GM18498 (cell line): ENCODE results near the gene RTP5.

Source experiments
- ATAC-seq: cut with Tn5 transposase; IDR thresholded peaks from one replicate; pipeline ENCODE4 v1.9.1; 2021; ENCODE audit warnings: mild to moderate bottlenecking, moderate library complexity; ENCODE audit not compliant: unreplicated experiment

The RTP5 gene

DNA sequence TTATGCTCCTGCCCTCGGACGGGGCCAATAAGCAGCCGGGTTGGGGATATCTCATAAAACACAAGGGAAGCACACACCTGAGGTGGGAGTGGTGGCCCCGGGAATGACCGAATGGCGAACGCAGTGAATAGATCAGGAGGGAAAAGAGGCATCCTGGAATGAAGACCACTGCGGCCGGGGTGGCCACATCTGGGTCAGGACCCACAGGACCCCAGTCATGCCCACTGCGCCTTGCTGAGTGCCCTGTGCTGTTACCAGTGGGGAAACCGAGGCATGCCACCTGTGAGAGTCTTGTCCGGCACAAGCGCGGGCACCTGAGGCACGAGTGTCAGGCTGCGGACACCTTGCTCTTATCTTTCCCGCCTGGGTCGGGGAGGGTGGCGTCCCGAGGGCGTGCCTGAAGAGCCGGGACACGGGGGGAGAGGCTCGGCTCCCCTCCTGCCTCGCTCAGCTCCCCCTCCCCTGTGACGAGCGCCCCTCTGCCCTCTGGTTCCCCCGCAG is 12.4 kb upstream of the RTP5 start:
- ATAC-seq = no peak

DNA sequence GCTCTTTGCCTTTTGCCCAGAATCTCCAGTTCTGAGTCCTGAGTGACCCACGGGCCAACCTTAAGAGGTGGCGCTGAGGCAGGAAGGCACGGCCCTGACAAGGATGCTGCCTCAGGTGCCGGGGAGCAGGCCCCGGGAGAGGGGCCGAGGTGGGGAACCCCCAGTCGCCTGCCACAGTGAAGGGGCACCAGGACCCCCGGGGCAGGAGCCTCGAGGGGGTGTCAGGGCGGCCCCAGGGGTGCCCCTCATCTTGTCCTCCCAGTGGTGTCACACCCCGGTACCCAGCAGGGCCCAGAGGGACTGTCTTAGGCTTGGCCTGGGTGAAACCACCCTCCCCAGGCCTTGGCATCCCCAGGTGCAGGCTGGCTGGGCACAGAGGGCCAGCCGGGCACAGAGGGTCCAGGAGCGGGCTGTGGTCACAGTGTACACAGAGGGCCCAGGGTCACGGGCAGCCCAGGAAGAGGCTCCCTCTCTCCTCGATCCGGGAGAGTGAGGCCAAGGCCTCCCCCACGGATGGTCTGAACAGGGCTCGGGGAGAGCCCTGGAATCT is 11.9 kb upstream of the RTP5 start:
- ATAC-seq = no peak

DNA sequence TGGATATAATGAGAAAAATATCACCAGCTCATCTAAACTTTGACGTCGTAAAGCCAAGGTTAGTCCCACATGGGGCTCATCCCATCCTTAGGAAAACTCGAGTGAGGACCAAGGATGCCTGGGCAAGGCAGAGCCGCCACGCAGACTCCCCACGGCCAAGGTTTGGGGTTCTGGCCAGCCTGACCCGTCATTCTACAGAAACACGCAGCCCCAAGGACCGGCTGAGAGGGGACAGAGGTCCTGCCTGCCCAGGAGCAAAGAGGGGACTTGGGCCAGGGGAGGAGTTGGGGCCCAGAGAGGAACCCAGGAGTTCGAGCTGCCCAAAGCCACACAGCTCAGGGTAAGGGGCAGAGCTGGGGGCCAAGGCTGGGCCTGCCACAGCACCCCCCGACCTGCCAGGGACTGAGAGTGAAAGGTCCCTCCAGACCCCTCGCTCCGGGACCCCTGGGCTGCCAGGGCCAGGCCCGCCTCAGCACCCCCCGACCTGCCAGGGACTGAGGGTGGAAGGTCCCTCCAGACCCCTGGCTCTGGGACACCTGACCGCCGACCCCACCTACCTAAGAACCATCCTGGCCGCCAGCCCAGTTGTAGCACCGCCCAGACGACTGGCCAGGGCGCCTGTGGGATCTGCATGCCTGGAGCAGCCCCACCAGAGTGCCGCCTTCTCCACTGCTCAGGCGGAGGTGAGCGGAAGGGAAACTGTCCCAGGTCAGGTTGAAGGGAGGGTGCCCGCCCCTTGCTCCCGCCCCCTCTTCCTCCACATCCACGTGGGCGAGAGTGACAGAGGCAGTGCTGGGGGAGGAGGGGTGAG is 11.1 kb upstream of the RTP5 start, which contains the start of gene PDCD1:
TSS of gene PDCD1 (minus strand) at position 689 of the 811 bp plus-strand sequence. CDS start at position 633, 56 bp downstream.
- ATAC-seq = peak; percentile 50

DNA sequence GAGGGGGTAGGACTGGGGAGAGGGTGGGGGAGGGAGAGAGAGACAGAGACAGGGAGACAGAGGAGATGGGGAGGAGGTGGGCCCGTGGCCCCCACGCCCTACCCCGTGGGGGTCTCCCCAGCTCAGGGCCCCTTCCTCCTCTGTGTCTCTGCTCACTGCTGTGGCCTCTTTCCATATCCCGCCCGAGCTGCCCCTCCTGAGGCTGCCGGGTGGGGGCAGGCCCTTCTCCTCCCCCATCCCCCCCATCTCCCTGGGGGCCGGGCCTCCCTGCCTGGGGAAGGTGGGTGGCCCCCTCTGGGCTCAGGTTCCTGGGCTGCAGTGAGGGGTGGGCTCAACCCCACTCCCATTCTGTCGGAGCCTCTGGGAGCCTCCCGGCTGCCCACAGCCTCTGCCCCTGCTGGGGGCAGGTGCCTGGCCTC is 10.5 kb upstream of the RTP5 start:
- peak; percentile 21 for ATAC-seq

DNA sequence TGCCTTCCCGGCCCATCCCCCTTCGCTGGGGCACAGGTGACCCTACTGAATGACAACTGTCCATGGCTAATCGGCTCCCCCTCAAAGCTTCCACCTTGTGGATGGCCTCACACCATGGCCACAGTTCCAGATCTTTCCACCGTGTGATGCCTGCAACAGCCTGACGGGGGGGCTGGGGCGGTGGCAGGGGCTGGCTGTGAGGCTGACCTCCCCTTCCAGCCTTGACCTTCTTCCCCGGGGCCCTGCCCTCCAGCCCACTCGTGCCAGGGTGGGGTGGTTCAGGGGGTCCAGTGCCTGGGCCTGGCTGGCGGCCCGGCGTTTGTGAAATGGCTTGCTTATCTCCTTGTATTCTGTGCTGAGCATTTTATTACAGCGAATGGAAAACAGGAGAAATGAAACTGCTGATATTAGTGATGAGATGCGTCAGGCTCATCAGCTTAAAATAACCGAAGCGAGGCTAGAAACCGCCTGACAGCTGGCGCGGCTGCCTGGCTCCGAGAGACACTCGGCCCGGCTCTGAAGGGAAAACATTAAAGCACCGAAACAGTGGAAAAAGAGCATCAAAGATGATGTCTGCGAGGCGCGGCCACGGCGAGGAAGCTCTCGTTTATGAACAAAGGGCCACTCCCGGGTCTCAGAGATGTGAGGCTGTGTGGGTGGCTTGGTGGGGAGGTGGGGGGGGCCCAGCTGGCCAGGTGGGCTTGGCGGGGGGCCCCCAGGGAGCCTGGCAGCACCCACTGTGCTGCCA is 9.9 kb upstream of the RTP5 start:
- peak; percentile 39 for ATAC-seq

DNA sequence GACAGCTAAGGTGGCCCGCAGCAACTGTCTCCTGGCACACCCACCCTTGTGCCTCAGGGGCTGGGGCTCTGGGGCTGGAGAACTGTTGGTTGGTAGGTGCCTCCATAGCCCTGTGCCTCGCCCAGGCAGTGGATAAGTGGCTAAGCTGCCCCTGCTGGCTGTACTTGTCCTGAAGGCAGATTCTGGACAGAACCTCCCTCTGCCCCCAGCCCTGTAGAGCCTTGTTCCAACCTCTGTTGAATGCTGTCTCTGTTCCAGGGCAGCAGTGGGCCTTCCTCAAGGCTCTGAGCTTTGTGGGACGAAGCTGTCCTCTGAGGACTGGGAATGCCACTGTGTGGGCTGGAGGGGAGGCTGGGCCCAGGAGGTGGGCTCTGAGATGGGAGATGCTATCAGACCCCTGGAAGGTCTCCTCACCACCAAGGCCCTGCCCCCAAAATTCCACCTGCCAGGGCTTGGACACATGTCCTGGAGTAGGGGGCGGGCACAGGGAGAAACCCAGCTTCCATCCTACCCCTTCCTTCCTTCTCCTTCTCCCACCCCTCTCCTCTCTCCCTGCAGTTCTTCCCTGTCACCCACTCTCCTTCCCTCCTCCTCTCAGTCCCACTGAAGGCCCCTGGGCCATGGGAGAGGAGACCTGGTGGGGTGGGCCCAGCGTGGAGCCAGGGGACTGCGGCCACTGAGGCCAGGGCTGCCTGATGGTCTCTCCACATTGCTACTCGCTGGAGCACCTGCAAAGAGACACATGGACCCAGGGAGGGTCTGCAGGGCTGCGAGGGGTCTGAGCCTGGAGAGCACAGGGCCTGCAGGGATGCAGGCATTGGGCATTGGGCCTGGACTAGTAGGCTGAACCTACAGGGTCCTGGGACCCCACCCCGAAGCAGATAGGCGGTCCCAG is 9.1 kb upstream of the RTP5 start:
- no peak for ATAC-seq

DNA sequence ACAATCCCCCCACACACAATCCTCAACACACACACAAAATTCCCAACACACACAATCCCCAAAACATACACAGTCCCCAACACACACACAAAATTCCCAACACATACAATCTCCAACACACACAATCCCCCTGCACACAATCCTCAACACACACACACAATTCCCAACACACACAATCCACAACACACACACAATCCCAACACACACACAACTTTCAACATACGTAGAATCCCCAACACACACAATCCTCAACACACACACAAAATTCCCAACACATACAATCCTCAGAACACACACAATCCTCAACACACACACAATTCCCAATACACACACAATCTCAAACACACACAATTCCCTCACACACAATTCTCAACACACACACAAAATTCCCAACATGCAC is 8.3 kb upstream of the RTP5 start:
- ATAC-seq = no peak

DNA sequence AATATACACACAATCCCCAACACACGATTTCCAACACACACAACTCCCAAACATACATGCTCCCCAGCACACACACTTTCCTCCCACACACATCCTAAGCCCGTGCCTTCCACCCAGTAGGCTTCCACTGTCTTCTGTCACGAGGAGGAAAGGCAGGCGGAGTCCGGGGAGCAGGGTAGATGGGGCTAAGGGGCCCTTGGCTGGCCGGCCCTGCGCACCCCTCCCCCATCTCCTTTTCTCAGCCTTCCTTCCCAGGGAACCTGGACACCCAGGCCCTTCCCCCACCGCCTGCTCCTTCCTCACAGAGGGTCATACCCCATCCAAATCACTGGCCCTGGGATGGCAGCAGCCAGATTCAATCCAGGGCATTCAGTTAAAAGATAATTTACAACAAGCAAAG is 7.4 kb upstream of the RTP5 start:
- no peak for ATAC-seq

DNA sequence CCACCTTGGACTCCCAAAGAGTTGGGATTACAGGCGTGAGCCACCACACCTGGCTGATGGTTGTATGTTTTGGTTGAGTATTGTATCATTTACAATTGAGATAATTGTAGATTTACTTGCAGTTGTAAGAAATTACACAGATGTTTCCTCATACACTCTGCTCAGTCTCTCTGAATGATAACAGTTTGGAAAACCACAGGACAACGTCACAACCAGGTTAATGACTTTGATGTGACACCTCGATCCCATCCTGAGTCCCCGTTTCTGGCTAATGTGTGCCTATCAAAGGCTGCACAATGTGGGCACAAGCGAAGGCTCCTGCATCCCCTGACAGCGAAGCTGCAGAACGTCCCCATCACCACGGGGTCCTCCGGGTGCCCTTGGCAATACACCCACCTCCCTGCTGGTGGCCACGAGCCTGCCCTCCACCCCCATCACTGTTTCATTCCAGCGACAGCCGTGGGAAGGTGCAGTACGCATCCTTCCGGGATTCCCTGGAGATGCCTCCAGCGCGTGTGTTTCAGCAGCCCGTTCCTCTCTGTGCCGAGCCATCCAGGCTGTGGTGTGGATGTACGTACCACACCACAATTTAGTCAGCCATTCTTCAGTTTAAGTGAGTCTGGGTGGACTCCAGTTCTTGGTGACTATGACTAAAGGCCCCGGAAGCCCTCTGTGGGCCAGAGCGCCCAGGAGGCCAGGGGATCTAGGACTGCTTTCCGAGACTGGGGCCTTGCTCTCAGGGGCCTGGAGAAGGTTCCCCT is 6.6 kb upstream of the RTP5 start:
- no peak for ATAC-seq

DNA sequence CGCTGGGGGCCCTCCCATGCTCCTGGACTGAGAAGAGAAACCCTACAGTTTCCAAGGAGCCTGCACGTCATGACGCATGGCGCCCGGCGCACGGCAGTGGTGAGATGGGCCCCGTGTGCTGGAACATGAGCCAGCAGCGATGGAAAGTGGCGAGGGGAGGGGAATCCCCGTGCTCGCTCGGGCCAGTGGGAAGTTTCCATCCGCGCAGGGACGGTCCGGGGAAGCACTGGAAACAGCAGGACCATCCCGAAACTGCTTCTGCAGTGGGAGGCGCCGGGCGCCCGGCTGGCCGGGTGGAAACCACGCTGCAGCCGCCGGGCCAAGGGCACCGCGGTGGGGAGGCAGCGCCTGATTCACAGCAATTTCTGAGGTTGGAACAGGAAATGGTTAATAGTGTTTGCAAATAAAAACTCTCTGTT is 6.0 kb upstream of the RTP5 start:
- no peak for ATAC-seq

DNA sequence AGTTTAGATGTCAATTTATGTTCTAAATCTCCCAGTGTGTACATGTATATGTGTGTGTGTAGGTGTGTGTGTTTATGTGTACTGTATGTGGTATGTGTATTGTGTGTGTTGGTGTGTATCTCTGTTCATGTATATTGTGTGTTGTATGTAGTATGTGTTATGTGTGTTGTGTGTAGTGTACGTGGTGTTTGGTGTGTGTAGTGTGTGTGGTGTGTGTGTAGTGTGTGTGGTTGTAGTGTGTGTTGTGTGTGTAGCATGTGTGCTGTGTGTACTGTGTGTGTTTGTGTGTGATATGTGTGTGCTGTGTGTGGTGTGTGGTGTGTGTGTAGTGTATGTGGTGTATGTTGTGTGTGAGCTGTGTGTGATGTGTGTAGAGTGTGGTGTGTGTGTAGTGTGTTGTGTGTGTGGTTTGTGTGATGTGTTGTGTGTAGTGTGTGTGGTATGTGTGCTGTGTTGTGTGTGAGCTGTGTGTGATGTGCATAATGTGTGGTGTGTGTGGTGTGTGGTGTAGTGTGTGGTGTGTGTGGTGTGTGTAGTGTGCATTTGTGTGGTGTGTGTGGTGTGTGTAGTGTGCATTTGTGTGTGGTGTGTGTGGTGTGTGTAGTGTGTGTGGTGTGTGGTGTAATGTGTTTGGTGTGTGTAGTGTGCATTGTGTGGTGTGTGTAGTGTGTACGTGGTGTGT is 5.2 kb upstream of the RTP5 start:
- ATAC-seq = no peak

DNA sequence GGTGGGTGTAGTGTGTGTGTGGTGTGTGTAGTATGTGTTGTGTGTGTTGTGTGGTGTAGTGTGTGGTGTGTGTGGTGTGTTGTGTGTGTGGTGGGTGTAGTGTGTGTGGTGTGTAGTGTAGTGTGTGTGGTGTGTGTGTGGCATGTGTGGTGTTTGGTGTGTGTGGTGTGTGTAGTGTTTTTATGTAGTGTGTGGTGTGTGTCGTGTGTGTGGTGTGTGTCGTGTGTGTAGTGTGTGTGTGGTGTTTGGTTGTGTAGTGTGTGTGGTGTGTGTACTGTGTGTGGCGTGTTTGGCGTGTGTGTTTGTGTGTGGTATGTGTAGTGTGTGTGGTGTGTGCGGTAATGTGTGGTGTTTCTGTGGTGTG is 4.7 kb upstream of the RTP5 start:
- no peak for ATAC-seq

DNA sequence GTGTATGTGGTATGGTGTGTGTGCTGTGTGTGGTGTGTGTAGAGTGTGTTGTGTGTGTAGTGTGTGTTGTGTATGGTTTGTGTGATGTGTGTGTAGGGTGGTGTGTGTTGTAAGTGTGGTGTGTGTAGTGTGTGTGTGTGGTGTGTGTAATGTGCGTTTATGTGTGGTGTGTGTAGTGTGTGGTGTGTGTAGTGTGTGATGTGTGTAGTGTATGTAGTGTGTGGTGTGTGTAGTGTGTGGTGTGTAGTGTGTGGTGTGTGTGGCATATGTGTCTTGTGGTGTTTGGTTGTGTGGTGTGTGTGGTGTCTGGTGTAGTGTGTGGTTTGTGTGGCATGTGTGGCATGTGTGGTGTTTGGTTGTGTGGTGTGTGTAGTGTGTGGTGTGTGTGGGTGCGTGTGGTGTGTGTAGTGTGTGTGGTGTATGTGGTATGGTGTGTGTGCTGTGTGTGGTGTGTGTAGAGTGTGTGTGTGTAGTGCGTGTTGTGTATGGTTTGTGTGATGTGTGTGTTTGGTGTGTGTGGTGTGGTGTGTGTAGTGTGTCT is 4.0 kb upstream of the RTP5 start:
- ATAC-seq = no peak

DNA sequence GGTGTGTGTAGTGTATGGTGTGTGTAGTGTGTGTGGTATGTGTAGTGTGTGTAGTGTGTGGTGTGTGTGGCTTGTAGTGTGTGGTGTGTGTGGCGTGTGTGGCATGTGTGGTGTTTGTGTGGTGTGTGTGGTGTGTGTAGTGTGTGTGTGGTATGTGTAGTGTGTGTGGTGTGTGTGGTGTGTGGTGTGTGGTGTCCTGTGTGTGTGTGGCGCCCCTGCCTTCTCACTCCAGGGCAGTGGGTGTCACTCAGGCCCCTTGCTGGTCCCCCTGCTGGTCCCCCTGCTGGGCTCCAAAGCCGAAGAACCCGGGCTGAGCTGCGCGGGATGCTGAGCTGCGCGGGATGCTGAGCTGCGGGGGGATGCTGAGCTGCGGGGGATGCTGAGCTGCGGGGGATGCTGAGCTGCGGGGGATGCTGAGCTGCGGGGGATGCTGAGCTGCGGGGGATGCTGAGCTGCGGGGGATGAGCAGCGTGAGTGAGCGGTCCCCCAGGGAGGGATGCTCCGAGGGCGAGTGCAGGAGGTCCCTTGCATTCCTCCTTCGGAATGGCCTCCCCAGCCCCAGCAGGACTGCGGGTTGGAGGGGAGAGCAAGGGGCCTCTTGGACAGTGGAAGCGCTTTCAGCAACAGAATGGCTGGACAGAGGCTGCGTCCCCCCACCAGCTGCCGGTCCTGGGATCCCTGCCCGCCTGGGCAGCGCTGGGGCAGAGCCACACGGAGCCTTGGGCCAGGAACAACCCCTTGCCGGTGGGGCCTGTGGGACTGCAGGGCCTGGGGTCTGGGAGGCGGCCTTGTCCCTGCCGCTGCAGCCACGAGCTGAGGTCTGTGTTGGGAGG is 3.4 kb upstream of the RTP5 start:
- ATAC-seq = no peak

DNA sequence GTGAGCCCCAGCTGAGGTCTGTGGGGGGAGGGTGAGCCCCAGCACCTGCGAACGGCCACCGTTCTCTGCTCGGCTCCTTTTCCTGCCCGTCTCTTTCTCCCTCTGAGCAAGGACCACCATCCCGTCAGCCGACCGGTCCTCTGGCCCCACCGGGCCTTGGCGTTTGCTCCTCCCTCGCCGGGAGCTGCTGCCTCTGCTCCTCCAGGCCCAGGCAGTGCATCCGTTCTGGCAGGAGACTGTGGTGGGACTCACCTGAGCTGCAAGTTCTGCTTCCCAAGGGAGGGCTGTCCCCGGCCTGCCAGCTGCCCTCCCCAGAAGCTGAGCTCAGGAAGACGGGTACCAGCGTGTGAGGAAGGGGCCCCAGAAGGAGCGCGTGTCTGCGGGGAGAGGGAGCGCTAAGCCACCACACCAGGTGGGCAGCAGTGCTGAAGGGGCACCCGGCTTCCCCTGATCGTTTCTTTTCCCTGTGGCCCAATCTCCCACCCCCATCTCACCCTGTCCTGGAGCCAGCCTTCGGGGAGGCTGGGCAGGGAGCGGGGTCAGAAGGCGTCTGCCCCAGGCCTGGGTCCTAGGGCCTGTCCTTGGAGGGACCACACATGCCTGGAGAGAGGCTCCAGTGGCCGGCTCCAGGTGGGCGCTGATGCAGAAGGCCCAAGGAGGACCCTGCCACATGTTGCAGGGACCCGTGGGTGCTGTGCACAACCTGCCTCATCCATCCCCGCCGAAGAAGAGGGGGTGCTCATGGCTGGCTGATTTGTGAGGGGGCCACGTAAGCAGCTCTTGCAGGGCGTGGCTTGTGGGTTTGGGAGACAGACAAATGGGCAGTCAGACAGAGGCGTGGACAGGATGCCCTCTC is 2.5 kb upstream of the RTP5 start:
- no peak for ATAC-seq

DNA sequence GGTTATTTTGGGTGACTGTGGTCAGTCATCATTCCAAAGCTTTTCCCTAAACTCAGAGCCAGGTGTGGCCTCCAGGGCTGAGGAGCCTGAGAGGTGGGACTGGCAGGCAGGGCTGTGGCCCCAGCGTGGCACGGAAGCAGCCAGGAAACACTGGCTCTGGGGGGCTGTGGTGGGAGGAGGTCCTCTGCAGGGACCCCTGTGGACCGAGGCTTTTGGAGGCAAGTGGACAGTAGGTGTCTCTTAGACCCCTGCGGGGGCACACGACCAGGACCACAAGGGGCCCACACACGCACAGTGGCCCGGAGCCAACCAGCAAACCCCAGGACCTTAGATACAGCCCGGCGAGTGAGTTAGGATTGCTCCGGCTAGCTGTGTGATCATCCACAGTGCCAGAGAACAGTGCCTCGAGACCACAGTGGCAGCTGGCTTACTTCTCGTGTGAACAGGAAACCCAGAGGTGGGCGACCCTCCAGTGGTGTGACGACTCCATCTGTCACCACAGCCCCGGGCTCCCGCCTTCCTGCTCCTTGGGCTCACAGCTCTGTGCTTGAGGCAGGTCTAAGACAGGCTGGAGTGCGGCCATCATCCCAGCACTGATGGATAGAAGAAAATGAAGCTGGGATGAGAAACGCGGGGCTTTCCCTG is 1.6 kb upstream of the RTP5 start:
- no peak for ATAC-seq

DNA sequence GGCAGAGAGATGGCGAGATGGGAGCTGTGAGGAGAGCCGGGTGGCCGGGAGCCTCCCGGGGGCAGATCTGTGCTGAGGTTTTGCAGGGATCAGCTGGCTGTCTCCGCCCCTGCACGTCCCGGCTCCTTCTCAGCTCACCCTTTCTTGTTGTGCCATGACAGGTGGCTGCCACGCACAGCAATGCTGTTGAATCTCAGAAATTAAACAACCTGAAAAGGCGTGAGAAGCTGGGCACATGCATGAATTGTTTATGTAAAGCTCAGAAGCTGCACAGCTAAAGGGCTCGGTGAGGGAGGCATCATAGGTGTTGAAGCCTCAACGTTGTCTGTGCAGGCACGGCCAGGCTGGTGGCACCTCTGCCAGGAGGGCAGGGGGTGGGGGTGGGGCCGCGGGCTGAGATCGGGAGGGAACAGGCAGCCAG is 858 bp upstream of the RTP5 start:
- no peak for ATAC-seq
